BLaER1 (cell line): ENCODE data around the gene TSPO.

Experiments used
- H3K27ac ChIP-seq: shearing (Covaris generic); formaldehyde crosslinking; 2 replicates; pipeline ENCODE4 v1.8.1; 2022
- H3K27me3 ChIP-seq: shearing (Covaris generic); formaldehyde crosslinking; 2 replicates; pipeline ENCODE4 v1.8.1; 2022
- H3K36me3 ChIP-seq: shearing (Covaris generic); formaldehyde crosslinking; 2 replicates; pipeline ENCODE4 v1.8.1; 2022
- H3K4me1 ChIP-seq: shearing (Covaris generic); formaldehyde crosslinking; 2 replicates; pipeline ENCODE4 v1.8.1; 2022
- H3K4me2 ChIP-seq: shearing (Covaris generic); formaldehyde crosslinking; 2 replicates; pipeline ENCODE4 v1.8.1; 2022
- H3K4me3 ChIP-seq: shearing (Covaris generic); formaldehyde crosslinking; 2 replicates; pipeline ENCODE4 v1.8.1; 2022
- H3K9ac ChIP-seq: shearing (Covaris generic); formaldehyde crosslinking; 2 replicates; pipeline ENCODE4 v1.8.1; 2022
- H3K9me3 ChIP-seq: shearing (Covaris generic); formaldehyde crosslinking; 2 replicates; pipeline ENCODE4 v1.8.1; 2022
- H4K20me1 ChIP-seq: shearing (Covaris generic); formaldehyde crosslinking; 2 replicates; pipeline ENCODE4 v1.8.1; 2022
- Cebpa-rat ChIP-seq: shearing (Covaris generic); IDR thresholded peaks from 2 replicates; pipeline ENCODE4 v1.8.1; 2022

Gene TSPO

DNA sequence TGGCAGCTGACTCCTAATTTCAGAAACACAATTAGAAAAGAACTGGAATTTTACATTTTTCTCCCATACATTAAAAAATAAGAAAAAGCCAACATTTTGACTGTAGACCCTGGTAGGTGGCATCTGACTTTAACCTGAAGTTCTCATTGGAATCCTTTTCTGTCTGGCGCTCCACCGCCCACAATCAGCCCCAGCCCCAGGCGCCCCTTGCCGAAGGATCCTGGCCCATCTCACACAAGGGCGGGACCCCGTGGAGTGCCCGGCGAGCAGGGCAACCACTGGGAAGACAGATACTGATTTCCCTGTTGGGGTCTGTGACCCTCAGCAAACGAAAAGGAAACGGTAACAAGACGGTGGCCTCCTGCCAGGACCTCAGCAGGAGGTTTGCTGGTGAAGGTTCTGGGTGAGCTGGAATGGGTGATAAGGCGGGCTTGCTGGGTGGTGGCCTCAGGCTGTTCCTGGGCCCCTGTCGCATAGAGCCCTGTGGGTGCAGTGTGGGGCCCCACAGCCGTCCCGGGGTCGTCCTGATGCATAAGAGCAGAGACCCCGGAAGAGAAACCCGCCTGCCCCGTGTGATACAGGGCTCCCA lies 15.7 kb downstream of the TSPO start:
- Histone ChIP-seq H3K36me3 (peaks cover 75% of the 10 kb centered on the region), H4K20me1 (peaks cover 43% of the 10 kb centered on the region), H3K4me3 (no peak overlapping the region), H3K9ac (no peak overlapping the region), H3K4me2 (no peak overlapping the region), H3K9me3 (no peaks in the 10 kb centered on the region), H3K4me1 (peaks cover 80% of the 10 kb centered on the region), H3K27me3 (no peaks in the 10 kb centered on the region), H3K27ac (no peak overlapping the region)
- no peak for TF ChIP-seq Cebpa-rat

DNA sequence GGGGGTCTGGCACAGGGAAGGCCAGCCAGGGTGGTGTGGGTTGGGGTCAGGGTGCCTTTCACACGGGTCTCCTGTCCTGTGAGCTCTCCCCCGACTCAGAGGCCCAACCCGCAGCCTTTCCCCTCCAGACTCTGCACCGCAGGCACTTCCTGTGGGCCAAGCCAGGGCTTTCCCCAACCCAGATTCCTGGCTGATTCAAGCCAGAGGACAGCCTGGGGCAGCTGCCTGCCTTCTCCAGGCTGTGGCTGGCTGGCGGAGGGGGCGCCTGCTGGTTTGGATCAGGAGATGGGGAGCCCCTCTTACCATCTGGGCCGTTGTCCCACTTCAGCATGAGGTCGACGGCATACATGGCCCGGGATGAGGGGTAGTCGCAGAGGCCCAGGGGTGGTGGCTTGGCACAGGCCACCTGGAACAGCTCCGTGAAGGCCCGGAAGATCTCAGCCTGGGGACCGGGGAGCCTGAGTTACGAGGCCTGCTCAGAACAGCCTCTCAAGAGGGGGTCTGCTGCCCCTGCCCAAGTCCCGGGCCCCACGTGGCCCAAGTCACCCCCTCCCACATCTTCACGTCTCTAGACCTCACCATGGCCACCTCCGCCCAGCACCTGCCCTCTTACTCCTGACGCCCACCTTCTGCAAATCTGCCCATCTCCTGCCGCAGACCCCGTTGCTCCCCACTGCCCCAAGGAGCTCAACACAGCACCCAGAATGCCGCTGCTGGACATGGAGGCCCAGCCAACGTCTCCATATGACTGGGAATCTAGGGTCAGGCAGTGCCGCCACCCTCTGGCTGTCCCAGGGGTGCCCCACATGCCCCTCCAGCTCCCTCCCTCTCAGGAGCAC lies 17.3 kb downstream of the TSPO start:
- Histone ChIP-seq H3K36me3 (peaks cover 77% of the 10 kb centered on the region), H4K20me1 (peaks cover 28% of the 10 kb centered on the region), H3K9ac (peak overlapping the region; percentile 50; the same call in 1 of the 2 replicates), H3K4me3 (no peak overlapping the region), H3K27ac (peak overlapping the region; percentile 49; the same call in 1 of the 2 replicates), H3K27me3 (no peaks in the 10 kb centered on the region), H3K4me2 (peak overlapping the region; percentile 30), H3K4me1 (peaks cover 67% of the 10 kb centered on the region), H3K9me3 (no peaks in the 10 kb centered on the region)
- no peak for TF ChIP-seq Cebpa-rat

DNA sequence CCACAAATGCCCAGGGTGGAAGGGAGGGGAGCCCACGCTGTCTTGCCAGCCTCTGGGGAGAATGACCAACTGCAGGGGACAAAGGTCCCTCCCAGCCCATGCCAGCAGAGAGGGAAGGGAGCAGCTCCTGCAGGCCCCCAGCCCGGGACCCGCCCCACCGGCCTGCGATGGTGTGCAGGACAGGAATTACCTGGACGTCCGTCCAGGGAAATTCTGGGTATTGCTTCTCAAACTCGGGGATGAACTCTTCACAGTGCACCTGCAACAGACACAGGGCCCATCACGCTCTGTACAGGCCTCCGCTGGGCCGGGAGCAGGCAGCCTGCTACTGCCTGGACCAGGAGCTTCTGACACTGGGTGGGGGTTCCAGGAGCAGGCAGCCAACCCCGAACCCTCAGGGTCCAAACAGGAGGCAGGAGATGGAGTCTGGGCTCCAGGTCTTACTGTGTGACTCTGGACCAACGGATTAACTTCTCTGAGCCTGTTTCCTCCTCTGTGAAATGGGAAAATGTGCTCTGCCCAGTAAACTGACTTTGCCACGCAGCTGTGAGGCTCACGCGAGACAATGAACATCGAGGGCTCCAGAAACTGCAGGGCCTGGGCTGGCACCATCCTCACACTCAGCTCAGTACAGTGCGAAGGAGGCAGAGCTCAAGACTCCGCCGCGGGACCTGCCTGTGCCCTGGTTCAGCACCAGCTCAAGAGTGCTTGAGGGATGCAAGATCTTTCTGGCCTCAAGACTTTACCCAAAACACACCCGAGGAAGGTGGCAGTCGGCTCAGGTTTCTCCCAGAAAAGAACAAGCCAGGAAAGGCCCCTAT lies 18.2 kb downstream of the TSPO start:
- TF ChIP-seq Cebpa-rat = no peak
- no peak overlapping the region for H3K4me2 ChIP-seq
- peaks cover 19% of the 10 kb centered on the region for H4K20me1 ChIP-seq
- H3K9ac ChIP-seq = 0 out of 2 replicates have a peak overlapping the region, but pooled peaks have one; percentile 50
- no peak overlapping the region for H3K27ac ChIP-seq
- no peaks in the 10 kb centered on the region for H3K27me3 ChIP-seq
- H3K36me3 ChIP-seq = peaks cover 85% of the 10 kb centered on the region
- peaks cover 59% of the 10 kb centered on the region for H3K4me1 ChIP-seq
- H3K4me3 ChIP-seq = no peak overlapping the region
- no peaks in the 10 kb centered on the region for H3K9me3 ChIP-seq

DNA sequence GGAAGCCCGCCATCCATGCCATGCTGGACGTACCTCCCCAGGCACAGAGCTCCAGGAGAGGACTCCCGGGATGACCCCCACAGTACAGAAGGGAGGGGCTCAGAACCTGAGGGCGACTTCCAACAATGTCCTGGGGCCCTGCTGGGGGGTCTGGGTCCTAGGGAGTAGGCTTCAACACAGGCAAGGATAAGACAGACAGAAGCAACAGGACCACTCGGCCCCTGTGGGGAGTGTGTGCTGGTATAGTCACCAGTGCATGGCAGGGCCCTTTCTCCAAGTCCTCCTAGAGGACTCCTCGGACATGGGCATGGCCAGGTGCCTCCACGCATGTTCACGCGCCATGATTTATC lies 18.7 kb downstream of the TSPO start:
- H4K20me1 ChIP-seq = peaks cover 13% of the 10 kb centered on the region
- peaks cover 53% of the 10 kb centered on the region for H3K4me1 ChIP-seq
- H3K27me3 ChIP-seq = no peaks in the 10 kb centered on the region
- H3K4me3 ChIP-seq = no peak overlapping the region
- peaks cover 91% of the 10 kb centered on the region for H3K36me3 ChIP-seq
- H3K9me3 ChIP-seq = no peaks in the 10 kb centered on the region
- no peak overlapping the region for H3K4me2 ChIP-seq
- H3K9ac ChIP-seq = no peak overlapping the region
- no peak overlapping the region for H3K27ac ChIP-seq
- no peak for TF ChIP-seq Cebpa-rat

DNA sequence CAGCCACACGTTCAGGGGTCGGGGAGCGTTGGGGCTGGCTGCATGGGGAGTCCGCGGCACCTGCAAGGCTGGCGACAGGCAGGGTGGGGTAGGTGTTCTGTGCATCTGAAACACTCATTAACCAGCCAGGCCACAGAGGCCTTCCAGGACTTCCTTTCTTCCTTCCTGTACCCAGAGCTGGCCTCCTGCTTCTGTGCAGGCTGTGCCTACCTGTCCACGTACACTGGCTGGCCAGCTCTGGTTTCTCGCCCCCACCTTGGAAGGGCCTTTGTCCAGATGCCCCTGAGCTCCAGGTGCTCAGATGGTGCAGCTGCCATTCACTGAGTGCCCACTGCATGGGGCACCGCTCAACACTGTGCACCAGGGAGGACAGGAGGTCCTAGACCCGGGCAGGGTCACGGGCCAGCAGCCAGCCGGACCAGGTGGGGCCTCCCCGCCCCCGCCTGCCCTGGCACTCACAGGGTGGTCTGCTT lies 19.7 kb downstream of the TSPO start:
- peak overlapping the region; percentile 44 for H3K4me2 ChIP-seq
- H3K9me3 ChIP-seq = no peaks in the 10 kb centered on the region
- H3K36me3 ChIP-seq = peaks cover 100% of the 10 kb centered on the region
- H3K27ac ChIP-seq = 0 out of 2 replicates have a peak overlapping the region, but pooled peaks have one; percentile 11
- H3K4me1 ChIP-seq = peaks cover 47% of the 10 kb centered on the region
- H4K20me1 ChIP-seq = peaks cover 9% of the 10 kb centered on the region; the same call in 1 of the 2 replicates
- TF ChIP-seq Cebpa-rat = no peak
- no peak overlapping the region for H3K9ac ChIP-seq
- H3K4me3 ChIP-seq = no peak overlapping the region
- no peaks in the 10 kb centered on the region for H3K27me3 ChIP-seq

DNA sequence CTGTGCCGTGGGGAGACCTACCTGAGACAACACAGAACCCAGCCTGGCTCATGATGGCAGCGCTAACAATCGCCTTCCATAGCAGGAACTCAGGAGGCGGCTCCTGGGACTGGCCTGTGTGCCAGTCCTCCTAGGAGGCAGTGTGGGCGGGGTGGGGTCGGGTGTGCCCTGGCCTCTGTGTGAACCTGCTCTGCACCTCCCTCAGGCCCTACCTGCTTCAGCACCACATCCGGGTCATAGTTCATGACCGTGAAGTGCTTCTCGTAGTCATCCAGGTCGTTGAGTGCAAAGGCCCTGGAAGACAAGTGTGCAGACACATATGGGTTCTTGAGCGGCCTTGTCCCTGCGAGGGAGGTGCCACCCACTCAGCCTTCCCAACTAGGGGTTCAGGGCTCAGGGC lies 20.2 kb downstream of the TSPO start:
- Histone ChIP-seq H3K9ac (0 out of 2 replicates have a peak overlapping the region, but pooled peaks have one; percentile 10), H3K36me3 (peaks cover 100% of the 10 kb centered on the region), H3K4me3 (no peak overlapping the region), H3K27me3 (no peaks in the 10 kb centered on the region), H4K20me1 (peaks cover 9% of the 10 kb centered on the region; the same call in 1 of the 2 replicates), H3K27ac (0 out of 2 replicates have a peak overlapping the region, but pooled peaks have one; percentile 11), H3K4me2 (peak overlapping the region; percentile 44), H3K4me1 (peaks cover 47% of the 10 kb centered on the region), H3K9me3 (no peaks in the 10 kb centered on the region)
- no peak for TF ChIP-seq Cebpa-rat

DNA sequence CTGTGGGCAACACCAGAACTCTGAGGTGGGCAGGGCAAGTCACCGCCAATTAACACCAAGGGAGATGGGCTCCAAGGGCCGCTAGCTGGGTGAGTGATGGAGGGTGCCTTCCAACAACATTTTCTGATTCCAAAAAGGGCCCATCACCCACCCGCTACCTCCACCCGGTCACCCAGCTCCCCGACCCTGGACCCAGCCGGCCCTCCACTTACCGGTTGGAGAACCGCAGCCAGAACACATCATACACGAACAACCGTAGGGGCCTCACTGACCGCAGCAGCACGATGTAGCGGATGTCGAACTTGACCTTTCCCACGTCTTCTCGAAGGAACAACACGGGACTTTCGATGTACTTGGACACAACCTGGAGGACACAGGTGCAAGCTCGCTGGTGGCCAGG lies 20.8 kb downstream of the TSPO start:
- Histone ChIP-seq H3K9me3 (no peaks in the 10 kb centered on the region), H3K4me1 (peaks cover 44% of the 10 kb centered on the region), H3K27me3 (no peaks in the 10 kb centered on the region), H3K4me3 (no peak overlapping the region), H3K4me2 (no peak overlapping the region), H3K27ac (no peak overlapping the region), H4K20me1 (peaks cover 9% of the 10 kb centered on the region; the same call in 1 of the 2 replicates), H3K36me3 (peaks cover 100% of the 10 kb centered on the region), H3K9ac (0 out of 2 replicates have a peak overlapping the region, but pooled peaks have one; percentile 10)
- TF ChIP-seq Cebpa-rat = no peak

DNA sequence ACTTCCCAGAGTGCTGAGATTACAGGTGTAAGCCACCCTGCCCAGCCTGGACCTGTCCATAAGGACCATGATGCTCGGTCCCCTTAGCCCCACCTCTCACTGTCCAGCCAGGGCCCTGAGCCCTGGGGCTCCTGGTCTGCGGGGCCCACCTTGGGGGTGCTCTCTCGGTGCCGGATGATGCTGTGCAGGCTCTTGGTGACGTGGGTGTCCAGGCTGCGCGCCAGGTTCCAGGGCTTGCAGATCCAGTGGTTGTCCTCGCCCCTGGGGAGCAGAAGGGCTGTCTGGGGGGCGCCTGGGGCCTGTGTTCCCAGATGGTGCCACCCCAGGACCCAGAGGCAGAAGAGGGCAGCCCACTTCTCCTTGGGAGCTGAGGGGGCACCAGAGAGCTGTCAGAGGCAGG lies 22.2 kb downstream of the TSPO start:
- no peak overlapping the region for H3K4me2 ChIP-seq
- TF ChIP-seq Cebpa-rat = no peak
- H3K9ac ChIP-seq = no peak overlapping the region
- H3K4me1 ChIP-seq = peaks cover 41% of the 10 kb centered on the region
- no peak overlapping the region for H3K4me3 ChIP-seq
- no peaks in the 10 kb centered on the region for H3K9me3 ChIP-seq
- no peaks in the 10 kb centered on the region for H3K27me3 ChIP-seq
- H3K27ac ChIP-seq = no peak overlapping the region
- peaks cover 97% of the 10 kb centered on the region for H3K36me3 ChIP-seq
- peaks cover 9% of the 10 kb centered on the region; the same call in 1 of the 2 replicates for H4K20me1 ChIP-seq

DNA sequence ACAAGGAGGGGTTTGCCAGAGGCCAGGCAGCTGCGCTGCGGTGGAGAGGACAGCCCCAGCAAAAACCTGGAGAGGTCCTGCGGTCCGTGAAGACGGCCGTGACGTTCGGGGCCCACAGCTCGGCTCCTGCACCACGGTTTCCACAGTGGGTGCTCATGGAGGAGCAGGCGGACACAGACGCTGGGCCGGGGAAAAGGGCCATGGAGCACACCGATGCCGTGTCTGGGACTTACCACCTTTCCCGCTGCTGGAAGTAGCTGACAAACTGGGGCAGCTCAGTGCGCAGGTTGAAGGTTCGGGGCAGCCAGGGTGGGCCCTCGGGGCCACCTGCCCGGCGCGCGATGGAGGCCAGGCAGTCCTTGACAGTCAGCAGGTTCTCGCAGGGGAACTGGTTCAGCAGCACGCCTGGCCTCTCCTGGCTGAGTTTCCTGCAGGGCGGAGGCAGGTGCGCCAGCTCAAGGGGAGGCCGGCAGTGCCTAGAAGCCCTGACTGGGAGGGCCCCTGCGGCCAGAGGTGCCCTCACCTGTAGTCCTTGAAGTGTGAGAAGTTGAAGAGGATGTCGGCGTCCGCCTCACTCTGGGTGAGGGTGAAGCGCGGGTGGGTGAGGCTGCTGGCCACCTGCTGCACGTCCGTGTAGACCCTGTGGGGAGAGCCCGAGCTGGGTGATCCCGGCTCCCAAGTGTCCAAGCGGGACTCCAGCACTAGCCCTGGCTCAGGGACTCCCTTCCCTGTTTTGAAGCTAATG lies 22.8 kb downstream of the TSPO start:
- H3K4me2 ChIP-seq = no peak overlapping the region
- H3K36me3 ChIP-seq = peaks cover 97% of the 10 kb centered on the region
- peaks cover 35% of the 10 kb centered on the region for H3K4me1 ChIP-seq
- no peaks in the 10 kb centered on the region for H3K9me3 ChIP-seq
- no peaks in the 10 kb centered on the region for H3K27me3 ChIP-seq
- peaks cover 9% of the 10 kb centered on the region; the same call in 1 of the 2 replicates for H4K20me1 ChIP-seq
- H3K4me3 ChIP-seq = no peak overlapping the region
- TF ChIP-seq Cebpa-rat = no peak
- H3K27ac ChIP-seq = no peak overlapping the region
- H3K9ac ChIP-seq = no peak overlapping the region
